ENCODE results near the gene CIITA.

DNA sequence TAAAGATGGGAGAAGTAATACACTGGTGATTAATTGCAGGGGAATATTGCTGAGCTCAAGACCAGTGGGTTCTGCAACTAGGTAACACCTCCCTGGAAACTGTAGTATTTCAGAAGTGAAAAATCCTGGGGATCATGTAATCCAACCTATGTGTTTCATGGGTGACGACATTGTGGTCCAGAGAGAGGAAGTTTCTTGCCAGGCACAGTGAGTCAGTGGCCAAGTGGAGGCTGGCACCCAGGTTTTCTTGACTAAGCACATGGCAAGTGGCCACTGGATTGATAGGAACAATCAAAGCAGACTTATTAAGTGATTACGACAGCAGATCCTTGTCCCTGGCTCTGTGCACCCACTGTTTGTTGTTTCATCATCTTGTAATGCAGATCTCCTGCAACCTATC is 14.6 kb upstream of the CIITA start:
- TF ChIP-seq RAD21 (CRISPR knock-in tag; conservative IDR thresholded peaks at IDR 0.05 in 1 of 2, IDR thresholded peaks at IDR 0.05 in 1 of 2) (no peak), JUND (IDR thresholded peaks at IDR 0.05; ENCODE audit: borderline replicate concordance, low read depth, low read length) (no peak), JUND (tag; IDR thresholded peaks at IDR 0.05; ENCODE audit: borderline replicate concordance, low read depth, low read length) (no peak), RB1 (IDR thresholded peaks at IDR 0.05; ENCODE audit: low read depth) (no peak), MAFF (IDR thresholded peaks at IDR 0.05; ENCODE audit: low read length) (no peak), TEAD4 (IDR thresholded peaks at IDR 0.05; ENCODE audit: low read length) (no peak), TEAD4 (CRISPR knock-in tag; IDR thresholded peaks at IDR 0.05; ENCODE audit: borderline replicate concordance) (no peak), MXI1 (IDR thresholded peaks at IDR 0.05; ENCODE audit: low read depth, low read length) (no peak), EP300 (IDR thresholded peaks at IDR 0.05; ENCODE audit: low read length) (no peak), POLR2A (conservative IDR thresholded peaks at IDR 0.05) (no peak), SP1 (CRISPR knock-in tag; IDR thresholded peaks at IDR 0.05) (no peak), ZNF174 (CRISPR knock-in tag; IDR thresholded peaks at IDR 0.05) (no peak)
- TF ChIP-seq, protein P1, sequence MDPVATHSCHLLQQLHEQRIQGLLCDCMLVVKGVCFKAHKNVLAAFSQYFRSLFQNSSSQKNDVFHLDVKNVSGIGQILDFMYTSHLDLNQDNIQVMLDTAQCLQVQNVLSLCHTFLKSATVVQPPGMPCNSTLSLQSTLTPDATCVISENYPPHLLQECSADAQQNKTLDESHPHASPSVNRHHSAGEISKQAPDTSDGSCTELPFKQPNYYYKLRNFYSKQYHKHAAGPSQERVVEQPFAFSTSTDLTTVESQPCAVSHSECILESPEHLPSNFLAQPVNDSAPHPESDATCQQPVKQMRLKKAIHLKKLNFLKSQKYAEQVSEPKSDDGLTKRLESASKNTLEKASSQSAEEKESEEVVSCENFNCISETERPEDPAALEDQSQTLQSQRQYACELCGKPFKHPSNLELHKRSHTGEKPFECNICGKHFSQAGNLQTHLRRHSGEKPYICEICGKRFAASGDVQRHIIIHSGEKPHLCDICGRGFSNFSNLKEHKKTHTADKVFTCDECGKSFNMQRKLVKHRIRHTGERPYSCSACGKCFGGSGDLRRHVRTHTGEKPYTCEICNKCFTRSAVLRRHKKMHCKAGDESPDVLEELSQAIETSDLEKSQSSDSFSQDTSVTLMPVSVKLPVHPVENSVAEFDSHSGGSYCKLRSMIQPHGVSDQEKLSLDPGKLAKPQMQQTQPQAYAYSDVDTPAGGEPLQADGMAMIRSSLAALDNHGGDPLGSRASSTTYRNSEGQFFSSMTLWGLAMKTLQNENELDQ (CRISPR knock-in tag; IDR thresholded peaks at IDR 0.05; ENCODE audit: borderline replicate concordance): no peak
